Mesendoderm (in vitro differentiated cells): ENCODE data around the gene CHRND.
A peak's percentile ranks its signal among the peaks of the same experiment; 100 is the strongest.

Source experiments
- DNase-seq: peaks from one replicate; pipeline ENCODE4 v3.0.0; 2013
- H2AK5ac ChIP-seq: 2 replicates; pipeline ENCODE4 v1.6.1; 2013; ENCODE audit warnings: low read length, inconsistent platforms
- H2BK120ac ChIP-seq: 2 replicates; pipeline ENCODE4 v1.6.1; 2013; ENCODE audit warnings: low read depth, mild to moderate bottlenecking, low read length, moderate library complexity, mixed read lengths
- H2BK15ac ChIP-seq: replicated peaks from 2 replicates; pipeline ENCODE4 v1.6.1; 2013; ENCODE audit warnings: low read depth, mild to moderate bottlenecking, moderate library complexity
- H2BK5ac ChIP-seq: 2 replicates; pipeline ENCODE4 v1.6.1; 2013; ENCODE audit warnings: low read length, inconsistent platforms
- H3K18ac ChIP-seq: 2 replicates; pipeline ENCODE4 v1.6.1; 2013; ENCODE audit warnings: mild to moderate bottlenecking, low read length, mixed read lengths
- H3K23ac ChIP-seq: one replicate; pipeline ENCODE4 v1.6.1; 2013; ENCODE audit warnings: low read length
- H3K27ac ChIP-seq: 2 replicates; pipeline ENCODE4 v1.5.1; 2013; ENCODE audit warnings: low read depth, mild to moderate bottlenecking, inconsistent platforms, low read length, moderate library complexity
- H3K27me3 ChIP-seq: 2 replicates; pipeline ENCODE4 v1.6.1; 2013; ENCODE audit warnings: low read length, control low read depth, mild to moderate bottlenecking, inconsistent platforms; ENCODE audit not compliant: insufficient read depth, poor library complexity
- H3K36me3 ChIP-seq: 2 replicates; pipeline ENCODE4 v1.6.1; 2013; ENCODE audit warnings: low read length, inconsistent platforms; ENCODE audit not compliant: control insufficient read depth, insufficient read depth
- H3K4ac ChIP-seq: one replicate; pipeline ENCODE4 v1.6.1; 2013; ENCODE audit warnings: low read depth, mild to moderate bottlenecking, low read length, moderate library complexity
- H3K4me1 ChIP-seq: 2 replicates; pipeline ENCODE4 v1.6.1; 2013; ENCODE audit warnings: low read depth, low read length, inconsistent platforms; ENCODE audit not compliant: control insufficient read depth
- H3K4me2 ChIP-seq: 2 replicates; pipeline ENCODE4 v1.6.1; 2013; ENCODE audit warnings: low read length
- H3K4me3 ChIP-seq: 2 replicates; pipeline ENCODE4 v1.5.1; 2013; ENCODE audit warnings: mild to moderate bottlenecking, low read length
- H3K56ac ChIP-seq: one replicate; pipeline ENCODE4 v1.6.1; 2013; ENCODE audit warnings: low read length
- H3K79me1 ChIP-seq: 2 replicates; pipeline ENCODE4 v1.6.1; 2013; ENCODE audit warnings: low read length, inconsistent platforms
- H3K79me2 ChIP-seq: 2 replicates; pipeline ENCODE4 v1.6.1; 2013; ENCODE audit warnings: mild to moderate bottlenecking, low read length; ENCODE audit not compliant: control insufficient read depth, insufficient read depth
- H3K9ac ChIP-seq: 2 replicates; pipeline ENCODE4 v1.6.1; 2013; ENCODE audit warnings: low read length, inconsistent platforms
- H4K5ac ChIP-seq: one replicate; pipeline ENCODE4 v1.6.1; 2013; ENCODE audit warnings: low read length
- H4K8ac ChIP-seq: one replicate; pipeline ENCODE4 v1.6.1; 2013; ENCODE audit warnings: low read depth, mild to moderate bottlenecking, control low read depth, low read length, moderate library complexity
- WGBS: extraction: QIAGEN DNeasy Blood & Tissue Kit; methylation state at CpG from one replicate; pipeline ENCODE4 v1.1.7; 2013; ENCODE audit warnings: low lambda C conversion rate, missing lambda C conversion rate; ENCODE audit not compliant: insufficient coverage; ENCODE audit errors: extremely low coverage; 5-methylcytosine and 5-hydroxymethylcytosine counted together

CHRND gene

GRCh38 chr2:232480201-232481190 lies 45.5 kb upstream of the CHRND start:
- Histone ChIP-seq H2BK15ac (no peak overlapping the region), H3K56ac (no peak overlapping the region), H3K27ac (no peak overlapping the region), H4K5ac (no peak overlapping the region), H3K27me3 (peaks cover 7% of the 10 kb centered on the region), H3K18ac (no peak overlapping the region), H3K23ac (no peak overlapping the region), H2BK120ac (no peak overlapping the region), H2BK5ac (no peak overlapping the region), H3K4me1 (no peaks in the 10 kb centered on the region), H3K4me3 (no peak overlapping the region), H3K9ac (no peak overlapping the region), H3K4me2 (no peak overlapping the region), H4K8ac (no peak overlapping the region), H3K4ac (no peak overlapping the region), H3K79me1 (no peaks in the 10 kb centered on the region), H2AK5ac (no peak overlapping the region), H3K36me3 (no peaks in the 10 kb centered on the region), H3K79me2 (no peaks in the 10 kb centered on the region)
- no CpG with 5 or more reads among the region's 26 CpGs for WGBS
- DNase-seq, result no peak

GRCh38 chr2:232481322-232482140 lies 44.4 kb upstream of the CHRND start:
- H3K23ac ChIP-seq, result no peak overlapping the region
- H3K4ac ChIP-seq, result no peak overlapping the region
- H3K79me2 ChIP-seq, result no peaks in the 10 kb centered on the region
- no peaks in the 10 kb centered on the region for H3K36me3 ChIP-seq
- no peaks in the 10 kb centered on the region for H3K4me1 ChIP-seq
- H2AK5ac ChIP-seq, result no peak overlapping the region
- H3K56ac ChIP-seq, result no peak overlapping the region
- no peak overlapping the region for H4K8ac ChIP-seq
- no peak overlapping the region for H2BK5ac ChIP-seq
- H3K9ac ChIP-seq, result no peak overlapping the region
- H3K4me3 ChIP-seq, result no peak overlapping the region
- H4K5ac ChIP-seq, result no peak overlapping the region
- no peak overlapping the region for H2BK120ac ChIP-seq
- H2BK15ac ChIP-seq, result no peak overlapping the region
- no peak for DNase-seq
- WGBS, result no CpG with 5 or more reads among the region's 29 CpGs
- H3K79me1 ChIP-seq, result no peaks in the 10 kb centered on the region
- no peak overlapping the region for H3K4me2 ChIP-seq
- H3K27ac ChIP-seq, result no peak overlapping the region
- H3K18ac ChIP-seq, result no peak overlapping the region
- H3K27me3 ChIP-seq, result peaks cover 17% of the 10 kb centered on the region

- no peak overlapping the region for H4K5ac ChIP-seq
- no peak overlapping the region for H3K4me3 ChIP-seq
- WGBS, result no CpG with 5 or more reads among the region's 31 CpGs
- H3K27me3 ChIP-seq, result peaks cover 25% of the 10 kb centered on the region
- no peaks in the 10 kb centered on the region for H3K4me1 ChIP-seq
- no peak overlapping the region for H3K9ac ChIP-seq
- H3K79me2 ChIP-seq, result no peaks in the 10 kb centered on the region
- no peak overlapping the region for H2BK15ac ChIP-seq
- H3K23ac ChIP-seq, result no peak overlapping the region
- H3K79me1 ChIP-seq, result no peaks in the 10 kb centered on the region
- DNase-seq, result no peak
- H2AK5ac ChIP-seq, result no peak overlapping the region
- H3K4me2 ChIP-seq, result no peak overlapping the region
- H3K56ac ChIP-seq, result peak overlapping the region; percentile 15
- no peak overlapping the region for H4K8ac ChIP-seq
- no peak overlapping the region for H3K18ac ChIP-seq
- no peak overlapping the region for H2BK5ac ChIP-seq
- H2BK120ac ChIP-seq, result no peak overlapping the region
- H3K36me3 ChIP-seq, result no peaks in the 10 kb centered on the region
- no peak overlapping the region for H3K4ac ChIP-seq
- H3K27ac ChIP-seq, result no peak overlapping the region
Measured at GRCh38 chr2:232482301-232483238, 43.4 kb upstream of the CHRND start.

GRCh38 chr2:232483311-232483922 lies 42.5 kb upstream of the CHRND start:
- WGBS, result no CpG with 5 or more reads among the region's 10 CpGs
- no peak overlapping the region for H3K4me2 ChIP-seq
- H2BK120ac ChIP-seq, result no peak overlapping the region
- no peak for DNase-seq
- no peaks in the 10 kb centered on the region for H3K79me2 ChIP-seq
- no peak overlapping the region for H4K8ac ChIP-seq
- no peak overlapping the region for H3K4ac ChIP-seq
- peaks cover 25% of the 10 kb centered on the region for H3K27me3 ChIP-seq
- H3K27ac ChIP-seq, result no peak overlapping the region
- no peak overlapping the region for H2AK5ac ChIP-seq
- H3K79me1 ChIP-seq, result no peaks in the 10 kb centered on the region
- no peak overlapping the region for H3K18ac ChIP-seq
- H2BK5ac ChIP-seq, result no peak overlapping the region
- H3K4me1 ChIP-seq, result no peaks in the 10 kb centered on the region
- no peak overlapping the region for H3K4me3 ChIP-seq
- H4K5ac ChIP-seq, result no peak overlapping the region
- no peaks in the 10 kb centered on the region for H3K36me3 ChIP-seq
- no peak overlapping the region for H3K56ac ChIP-seq
- H3K9ac ChIP-seq, result no peak overlapping the region
- no peak overlapping the region for H2BK15ac ChIP-seq
- H3K23ac ChIP-seq, result no peak overlapping the region
